Hypothalamus (tissue), 51 donors: ENCODE data around the gene LRRC2.
"Not testable (repeated sequence)": the region's sequence is repeated elsewhere in the genome, so short reads cannot be mapped to it uniquely, and the experiment has no call there.

Experiments
- DNase-seq, 51 donors: peaks; one replicate each; lab custom pipeline; 2025; lab: John Stamatoyannopoulos, UW

Gene LRRC2

DNA sequence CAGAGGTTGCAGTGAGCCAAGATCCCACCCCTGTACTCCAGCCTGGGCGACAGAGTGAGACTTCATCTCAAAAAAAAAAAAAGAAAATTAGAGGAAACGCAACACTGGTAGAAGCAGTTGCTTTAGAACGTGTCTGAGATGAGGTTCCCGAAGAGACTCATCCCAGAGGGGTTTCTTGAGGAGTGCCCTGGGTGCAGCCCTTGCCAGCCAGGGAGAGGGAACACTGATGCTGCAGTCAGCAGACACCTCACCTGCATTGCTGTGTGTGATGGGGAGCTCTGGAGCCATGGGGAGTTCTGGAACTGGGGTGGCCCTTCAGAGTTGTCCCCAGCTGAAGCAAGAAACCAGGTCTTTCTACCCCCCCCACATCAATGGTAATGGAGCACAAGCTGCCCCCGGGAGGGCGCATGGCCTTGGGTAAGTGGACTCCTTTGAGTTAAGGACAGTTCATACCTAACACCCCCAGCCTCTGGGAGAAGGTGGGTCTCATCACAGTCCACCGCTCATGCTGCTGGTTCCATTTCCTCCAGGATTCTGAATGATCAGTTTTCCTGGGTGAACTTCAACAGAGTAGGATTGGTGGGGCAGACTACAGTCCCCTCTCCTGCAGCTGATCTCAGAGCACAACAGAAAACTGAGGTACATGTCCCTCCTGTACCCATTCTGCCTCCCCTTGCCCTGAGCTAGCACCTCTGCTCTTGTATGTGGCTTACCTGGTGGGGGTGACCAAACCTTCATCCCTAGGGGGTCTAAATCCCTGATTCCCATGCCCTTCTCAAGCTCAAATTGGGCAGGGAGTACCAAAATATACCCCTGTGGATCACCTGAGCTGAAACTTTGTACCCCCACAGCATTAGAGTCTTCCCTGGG, 18.7 kb upstream of the LRRC2 start:
- no peak for DNase-seq

DNA sequence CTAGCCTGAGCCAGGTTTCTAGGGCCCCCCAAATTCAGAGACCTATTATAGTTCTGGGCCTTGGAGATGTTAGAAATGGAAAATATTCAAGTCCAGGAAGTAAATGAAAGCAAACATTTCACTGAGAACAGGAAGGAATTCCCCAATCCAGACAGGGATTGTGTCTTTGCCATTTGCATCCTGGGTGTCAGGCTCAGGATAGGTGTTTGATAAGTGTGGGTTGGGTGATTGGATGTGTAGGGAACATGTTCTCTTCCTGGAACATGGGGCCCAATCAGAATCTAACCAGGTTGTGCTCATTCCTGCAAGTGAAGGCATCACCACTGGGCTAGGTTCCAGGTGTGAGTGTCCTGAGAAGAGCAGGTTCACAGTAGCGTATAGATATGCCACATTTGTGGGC, 14.6 kb upstream of the LRRC2 start:
- no peak for DNase-seq

DNA sequence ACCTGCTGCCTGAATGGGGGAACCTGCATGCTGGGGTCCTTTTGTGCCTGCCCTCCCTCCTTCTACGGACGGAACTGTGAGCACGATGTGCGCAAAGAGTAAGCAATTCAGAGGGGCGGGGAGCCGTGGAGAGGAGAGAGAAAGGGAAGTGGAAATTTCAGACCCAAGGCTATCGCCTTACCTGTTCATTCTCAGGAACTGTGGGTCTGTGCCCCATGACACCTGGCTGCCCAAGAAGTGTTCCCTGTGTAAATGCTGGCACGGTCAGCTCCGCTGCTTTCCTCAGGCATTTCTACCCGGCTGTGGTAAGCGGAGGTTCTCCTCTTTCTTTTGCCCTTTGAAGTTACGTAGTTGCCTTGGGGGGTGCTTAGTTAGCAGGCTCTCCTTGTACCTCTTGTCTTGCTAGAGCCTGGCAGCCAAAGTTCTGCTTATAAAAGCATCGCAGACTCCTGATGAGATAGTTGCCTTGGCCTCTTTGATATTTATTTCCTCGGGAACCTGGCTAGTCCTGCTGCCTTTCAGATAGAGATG, 13.7 kb upstream of the LRRC2 start:
- DNase-seq = no peak

DNA sequence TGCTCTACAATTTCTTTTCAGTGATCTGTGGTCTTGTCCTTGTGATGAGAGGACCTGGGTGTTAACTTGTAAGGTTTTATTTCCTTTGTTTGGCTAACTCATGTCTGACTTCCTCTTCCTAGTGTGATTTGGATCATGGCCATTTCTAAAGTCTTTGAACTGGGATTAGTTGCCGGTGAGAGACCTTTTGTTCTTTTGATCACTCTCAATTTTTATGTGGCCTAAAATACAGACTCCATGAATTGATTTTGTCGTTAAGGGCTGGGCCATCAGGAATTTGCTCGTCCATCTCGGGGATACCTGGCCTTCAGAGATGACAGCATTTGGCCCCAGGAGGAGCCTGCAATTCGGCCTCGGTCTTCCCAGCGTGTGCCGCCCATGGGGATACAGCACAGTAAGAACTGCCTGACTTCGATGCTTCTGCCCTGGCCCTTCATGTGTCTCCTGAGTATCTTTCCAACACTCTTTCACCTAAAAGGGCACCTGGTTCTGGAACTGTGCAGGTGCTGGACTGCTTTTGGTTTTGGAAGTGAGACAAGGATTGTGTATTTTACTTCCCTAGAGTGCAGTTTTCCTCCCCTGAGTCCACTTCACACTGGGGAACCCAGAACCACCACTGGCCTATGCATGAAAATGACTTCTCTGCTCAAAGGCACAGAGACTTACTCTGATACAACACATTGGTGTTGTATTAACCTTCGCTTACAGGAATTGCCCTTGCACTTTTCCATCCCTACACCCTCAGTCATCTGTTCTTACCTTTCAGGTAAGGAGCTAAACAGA, 13.1 kb upstream of the LRRC2 start:
- DNase-seq = no peak

DNA sequence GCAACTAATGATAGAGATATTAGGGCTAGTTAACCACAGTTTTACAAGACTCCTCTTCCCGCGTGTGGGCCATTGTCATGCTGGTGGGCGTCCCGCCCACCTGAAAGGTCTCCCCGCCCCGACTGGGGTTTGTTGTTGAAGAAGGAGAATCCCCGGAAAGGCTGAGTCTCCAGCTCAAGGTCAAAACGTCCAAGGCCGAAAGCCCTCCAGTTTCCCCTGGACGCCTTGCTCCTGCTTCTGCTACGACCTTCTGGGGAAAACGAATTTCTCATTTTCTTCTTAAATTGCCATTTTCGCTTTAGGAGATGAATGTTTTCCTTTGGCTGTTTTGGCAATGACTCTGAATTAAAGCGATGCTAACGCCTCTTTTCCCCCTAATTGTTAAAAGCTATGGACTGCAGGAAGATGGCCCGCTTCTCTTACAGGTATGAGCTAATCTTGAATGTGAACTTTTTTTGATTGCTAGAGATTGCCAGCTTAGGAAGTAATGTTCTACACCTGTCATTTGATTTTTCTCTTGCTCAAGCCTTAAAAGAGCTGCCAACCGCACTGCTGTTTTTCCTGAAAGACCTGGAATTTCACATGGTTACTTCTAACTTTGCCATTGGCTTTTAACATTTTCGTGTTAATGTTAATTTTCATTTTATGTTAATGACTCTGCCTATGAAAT, 11.6 kb upstream of the LRRC2 start:
- DNase-seq = not testable (repeated sequence)

DNA sequence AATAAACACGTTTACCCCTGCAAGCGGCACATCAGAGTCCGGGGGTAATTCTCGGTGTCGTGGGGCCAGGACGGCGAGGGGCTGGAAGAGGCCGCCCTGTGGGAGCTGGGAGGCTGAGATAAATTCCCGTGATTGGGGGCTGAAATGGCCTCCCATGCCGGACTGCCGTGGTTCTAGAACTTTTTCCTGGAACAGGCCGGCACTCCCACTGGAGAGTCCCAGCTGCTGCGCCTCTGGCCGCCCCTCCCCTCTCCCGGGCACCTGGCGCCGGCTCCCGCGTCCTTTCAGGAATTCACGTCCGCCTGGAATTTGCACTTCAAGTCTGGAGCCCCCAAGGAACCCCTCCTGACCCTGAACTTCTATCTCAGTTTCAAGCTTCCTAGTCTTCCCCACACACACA, 10.8 kb upstream of the LRRC2 start:
- no peak for DNase-seq

DNA sequence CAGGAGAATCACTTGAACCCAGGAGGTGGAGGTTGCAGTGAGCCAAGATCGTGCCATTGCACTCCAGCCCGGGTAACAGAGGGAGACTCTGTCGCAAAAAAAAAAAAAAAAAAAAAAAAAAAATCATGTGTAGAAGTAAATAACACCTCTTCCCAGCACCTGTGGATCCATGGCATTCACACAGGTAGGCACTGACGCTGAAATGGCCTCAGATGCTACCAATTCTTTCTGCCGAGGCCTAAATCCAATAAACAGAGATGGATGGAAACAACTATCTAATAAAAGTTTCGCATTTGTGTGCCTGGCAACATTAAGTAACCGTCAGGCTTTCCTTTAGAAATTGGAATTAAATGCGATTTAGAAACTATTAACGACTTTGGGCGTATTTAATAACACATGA, 10.3 kb upstream of the LRRC2 start:
- DNase-seq = no peak

DNA sequence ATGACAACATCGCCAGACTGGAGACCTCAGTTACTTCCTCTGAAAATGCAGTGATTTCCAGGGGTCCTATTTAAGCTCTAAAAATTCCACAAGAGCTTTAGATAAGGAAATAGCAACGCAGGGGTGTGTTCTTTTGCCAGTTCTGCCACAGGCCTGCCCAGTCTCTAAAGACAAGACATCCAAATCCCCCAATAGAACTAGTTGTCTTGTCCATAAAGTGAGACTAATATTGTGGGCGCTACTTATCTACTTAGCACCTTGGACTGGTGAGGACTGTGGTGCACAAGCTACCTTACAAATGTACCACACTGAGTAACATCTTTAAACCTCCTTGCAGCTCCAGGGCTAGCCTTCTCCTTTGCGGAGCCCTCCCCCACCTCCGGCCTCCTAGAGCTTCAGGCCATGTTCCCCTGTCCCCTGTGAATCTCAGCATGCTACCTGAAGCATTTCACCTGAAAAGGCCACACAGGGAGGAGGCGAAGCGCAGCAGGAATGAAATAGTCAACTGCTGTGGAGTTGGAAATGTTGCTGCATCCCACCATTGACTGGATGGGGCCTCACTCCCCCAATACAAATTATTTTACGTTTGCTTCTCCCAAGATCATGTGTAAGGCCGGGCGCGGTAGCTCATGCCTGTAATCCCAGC, 9.6 kb upstream of the LRRC2 start:
- DNase-seq = no peak

DNA sequence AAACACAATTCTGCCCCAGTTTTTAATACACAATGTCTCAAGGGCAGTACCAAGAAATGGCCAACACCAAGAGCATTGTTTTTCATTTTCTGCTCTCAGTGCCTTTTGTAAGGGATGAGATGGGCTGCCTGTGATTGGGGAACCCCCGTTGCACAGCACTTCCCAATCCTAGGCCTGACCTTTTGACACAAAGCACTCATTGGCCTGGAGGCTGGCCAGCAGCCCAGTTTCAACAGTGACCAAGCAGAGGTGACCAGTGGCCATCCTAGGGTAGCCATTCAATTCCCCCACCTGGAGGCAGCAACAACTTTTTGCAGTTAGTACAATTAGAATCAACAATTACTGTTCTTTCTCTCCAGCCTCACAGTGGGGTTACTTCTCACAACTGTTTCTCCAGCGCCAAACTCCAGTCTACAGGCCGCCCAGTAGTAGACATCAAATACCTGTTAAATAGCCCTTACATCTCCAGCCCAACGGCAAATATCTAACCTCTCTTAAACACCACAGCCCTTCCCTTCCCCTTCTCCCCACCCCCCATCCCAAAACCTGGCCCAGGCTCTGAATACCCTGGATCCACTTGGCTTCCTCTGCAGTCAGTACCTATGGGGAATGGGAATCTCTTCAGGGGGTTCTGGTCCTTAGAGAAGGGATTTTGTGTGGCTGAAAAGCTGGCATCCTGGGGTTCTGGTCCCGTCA, 8.9 kb upstream of the LRRC2 start:
- DNase-seq = no peak

DNA sequence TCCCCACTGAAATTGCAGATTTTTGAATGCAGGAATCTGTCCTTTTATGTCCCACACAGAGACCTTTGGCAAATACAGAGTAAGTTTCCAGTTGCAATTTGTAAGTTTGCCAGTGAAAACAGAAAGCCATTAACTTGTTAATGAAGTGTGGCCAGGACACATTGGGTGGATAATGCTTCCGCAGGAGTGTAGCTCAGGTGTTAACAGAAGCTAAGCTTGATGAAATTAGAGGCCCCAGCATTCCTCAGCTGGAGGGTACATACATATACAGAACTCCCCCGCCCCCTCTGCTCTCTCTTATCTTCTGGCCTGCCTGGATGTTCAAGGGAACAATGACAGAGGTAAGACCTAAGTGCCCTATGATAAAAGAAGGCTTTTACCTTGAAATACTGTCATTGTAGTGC, 8.1 kb upstream of the LRRC2 start:
- DNase-seq = no peak

DNA sequence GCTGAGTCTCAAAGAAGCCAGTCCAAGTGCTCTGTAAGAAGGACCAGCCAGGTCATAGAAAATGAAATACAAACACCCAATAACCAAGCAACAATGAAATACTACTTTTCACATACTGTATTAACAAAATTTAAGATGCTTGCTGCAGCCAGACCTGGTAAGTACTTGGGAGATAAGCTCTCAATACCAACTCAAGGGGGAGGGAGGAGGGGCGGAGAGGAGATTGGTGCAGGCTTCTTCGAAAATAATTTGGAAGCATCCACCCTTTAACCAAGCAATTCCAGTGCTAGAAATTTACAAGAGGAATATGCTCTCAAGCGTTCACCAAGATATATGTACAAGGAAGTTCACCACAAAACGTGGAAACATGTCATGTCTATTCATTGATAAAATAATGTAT, 7.6 kb upstream of the LRRC2 start:
- DNase-seq = no peak

DNA sequence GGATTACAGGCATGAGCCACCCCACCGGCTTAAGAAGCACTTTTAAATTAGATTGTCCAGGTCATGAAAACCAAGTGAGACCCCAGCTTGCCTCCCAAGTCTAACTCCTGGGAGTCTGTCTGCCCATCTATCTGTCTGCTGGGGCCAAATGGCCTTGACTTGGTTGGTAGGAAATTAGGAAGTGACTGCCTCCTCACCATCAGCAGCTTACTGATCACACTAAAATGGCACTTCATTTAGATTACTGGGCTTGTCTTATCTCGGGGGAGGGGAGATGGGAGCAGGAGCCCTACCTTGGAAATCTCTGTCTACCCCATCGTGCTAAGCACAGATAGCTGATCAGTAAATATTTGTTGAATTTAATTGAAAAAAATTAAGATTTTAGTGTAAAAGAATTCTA, 5.6 kb upstream of the LRRC2 start:
- DNase-seq = no peak

DNA sequence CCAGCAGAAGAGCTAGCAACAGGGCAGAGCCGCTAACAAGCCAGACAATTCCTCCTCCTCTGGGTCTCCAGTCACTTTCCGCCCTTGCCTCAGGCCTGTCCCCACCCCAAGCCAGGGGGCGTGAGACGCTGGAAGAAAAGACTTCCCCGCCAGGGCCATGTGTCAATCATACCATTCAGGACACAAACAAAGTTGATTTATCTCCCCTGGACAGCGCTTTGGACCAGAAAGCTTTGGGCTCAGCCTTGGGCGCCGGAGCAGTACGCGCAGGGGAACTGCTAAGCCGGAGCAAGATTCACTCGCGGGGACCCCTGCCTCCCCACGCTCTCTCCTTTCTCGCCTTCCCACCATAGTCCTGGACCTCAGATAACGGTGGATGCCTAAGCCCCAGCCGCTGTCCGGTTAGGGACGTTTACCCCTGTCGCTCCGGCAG, 479 bp downstream of the LRRC2 start:
- DNase-seq = peak in 1 of 51 donors; percentile 4

DNA sequence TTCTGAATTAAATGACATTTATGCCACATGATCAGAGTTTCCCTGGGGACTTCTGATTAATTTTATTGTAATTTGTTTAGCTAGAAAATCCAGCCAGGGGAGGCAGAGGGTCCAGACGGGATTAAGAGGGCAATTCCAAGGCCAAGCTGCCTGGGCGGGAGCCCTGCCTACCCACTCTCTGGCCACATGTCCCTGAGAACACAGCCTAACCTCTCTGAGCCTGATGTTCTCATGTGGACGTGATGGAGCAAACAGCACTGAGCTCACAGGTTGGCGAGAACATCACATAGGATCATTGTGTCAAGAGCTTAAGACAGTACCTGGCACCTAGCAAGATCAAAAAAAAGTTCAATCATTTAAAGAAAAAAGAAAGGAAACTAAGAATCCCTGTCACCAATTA, 1.0 kb downstream of the LRRC2 start:
- DNase-seq = no peak

DNA sequence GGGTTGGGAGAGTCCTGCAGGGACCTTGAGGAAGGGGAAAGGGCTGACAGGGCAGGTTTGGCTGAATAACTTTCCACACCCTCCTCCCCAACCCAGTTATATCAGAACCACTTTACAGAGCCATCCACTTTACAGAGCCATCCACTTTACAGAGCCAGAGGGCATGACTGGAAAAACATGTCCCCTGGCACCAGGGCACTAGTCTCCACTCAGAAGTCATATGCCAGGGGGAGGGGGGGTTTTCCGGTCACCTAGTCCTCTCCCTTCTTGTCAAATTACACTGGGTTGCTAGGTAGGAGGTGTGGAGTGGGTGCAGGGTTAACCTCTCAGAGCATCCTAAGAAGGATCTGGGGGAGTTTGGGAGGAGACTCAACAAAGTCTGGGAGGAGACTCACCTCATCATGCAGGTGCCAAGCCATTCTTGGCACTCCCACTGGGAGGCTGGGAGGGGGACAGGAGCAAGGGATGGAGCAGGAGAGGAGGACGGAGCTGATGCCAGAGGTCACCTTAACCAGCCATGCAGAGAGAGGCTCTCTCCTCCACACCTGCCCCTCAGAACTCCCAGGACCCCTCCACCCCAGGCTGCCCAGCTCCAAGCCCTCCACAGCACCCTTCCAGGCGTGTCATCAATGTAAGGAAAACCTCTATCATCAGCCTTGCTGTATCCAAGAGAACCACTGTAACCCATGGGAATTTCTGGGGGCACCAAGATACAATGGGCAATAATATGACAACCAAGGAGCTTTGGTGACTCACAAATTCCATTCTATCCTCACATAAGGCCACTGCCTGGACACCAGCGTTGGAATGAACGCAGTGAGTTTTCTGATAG, 1.7 kb downstream of the LRRC2 start:
- no peak for DNase-seq

DNA sequence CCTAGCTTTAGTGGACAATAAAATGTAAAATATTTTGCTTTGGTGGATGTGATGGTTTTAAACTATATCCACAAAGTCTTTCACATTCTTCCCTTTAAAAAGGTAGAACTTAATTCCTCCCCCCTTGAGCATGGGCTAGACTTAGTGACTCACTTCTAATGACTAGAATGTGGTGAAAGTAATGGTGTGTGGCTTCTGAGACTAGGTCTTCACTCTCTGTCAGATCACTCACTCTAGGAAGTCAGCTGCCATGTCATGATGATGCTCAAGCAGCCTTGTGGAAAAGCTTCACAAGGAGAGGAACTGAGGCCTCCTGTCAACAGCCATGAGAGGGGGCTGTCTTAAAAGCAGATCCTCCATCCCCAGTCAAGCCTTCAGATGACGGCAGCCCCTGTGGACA, 4.2 kb downstream of the LRRC2 start:
- DNase-seq = no peak

DNA sequence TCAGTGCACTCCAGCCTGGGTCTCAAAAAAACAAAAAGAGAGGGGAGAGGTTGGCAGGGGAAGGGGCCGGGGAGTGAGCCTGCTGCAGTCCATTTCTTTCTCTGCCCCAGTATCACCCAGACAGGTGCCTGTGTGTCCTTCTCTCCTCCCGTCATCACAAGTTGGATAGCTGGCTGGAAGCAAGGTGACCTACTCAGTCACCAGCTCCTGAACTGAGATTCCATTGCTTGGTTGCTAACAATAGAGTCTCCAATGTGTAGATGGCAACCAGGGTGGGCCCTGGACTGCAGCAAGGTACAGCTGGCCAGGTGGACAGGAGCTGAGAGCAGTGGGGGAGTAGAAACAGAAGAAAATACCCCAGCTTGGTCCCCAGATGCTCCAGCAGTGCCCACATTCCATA, 4.6 kb downstream of the LRRC2 start:
- DNase-seq = no peak

DNA sequence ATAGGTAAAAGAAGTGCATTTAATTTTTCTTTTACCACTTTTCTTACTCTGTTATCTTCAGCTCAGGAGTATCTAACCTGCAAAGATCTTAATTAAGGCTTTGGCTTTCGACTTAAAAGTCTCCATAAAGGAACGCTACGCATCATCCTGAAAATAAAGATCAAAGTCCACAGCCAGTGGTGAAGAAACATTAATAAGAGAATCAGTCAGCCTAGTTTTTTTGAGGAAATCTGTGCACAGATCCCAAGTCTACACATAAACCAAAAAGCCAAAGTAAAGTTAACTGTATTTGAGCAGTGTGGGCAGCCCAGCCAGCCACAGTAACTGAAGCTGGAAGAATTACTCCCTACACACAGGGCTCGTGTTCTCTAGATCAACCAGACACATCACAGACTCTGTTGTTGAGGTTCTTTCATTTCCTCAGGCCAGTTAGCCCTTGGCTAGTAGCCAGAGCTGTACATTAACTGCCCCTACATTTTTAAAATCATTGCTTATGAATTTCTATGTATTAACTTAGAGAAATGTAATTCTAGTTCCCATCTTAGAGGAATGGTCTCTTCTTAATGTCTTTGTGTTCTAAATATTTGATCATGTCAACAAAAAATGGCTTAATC, 6.9 kb downstream of the LRRC2 start:
- DNase-seq = no peak
